Left renal pelvis (tissue), 4 donors: ENCODE measurements around the gene EIF4E2. TPM values are rescaled to one million over a fixed set of nuclear protein-coding genes. Genes with fewer than 3 reads are reported as not detected.

Experiments
- DNase-seq, 4 donors: peaks; one replicate each; pipeline ENCODE4 v3.0.0-alpha.2; 2013; ENCODE audit warnings: low read depth in 4 of 4, low spot score in 3 of 4
- polyA plus RNA-seq, 4 donors: library from polyadenylated mRNA; unstranded; fragments of 120-200 nt; gene quantifications; one replicate each; pipeline ENCODE4 v1.2.1, GENCODE V29; 2013; ENCODE audit not compliant: insufficient read length in 4 of 4

The EIF4E2 gene
- polyA plus RNA-seq, 4 donors = 96.4 to 110 (median 102) TPM

GRCh38 chr2:232535761-232536530 lies 14.5 kb upstream of the EIF4E2 start:
- no peak for DNase-seq

- no peak for DNase-seq
Observed at GRCh38 chr2:232537079-232537478, 13.4 kb upstream of the EIF4E2 start.

- no peak for DNase-seq
Observed at GRCh38 chr2:232537499-232537898, 13.0 kb upstream of the EIF4E2 start.

- no peak for DNase-seq
Observed at GRCh38 chr2:232538671-232539070, 11.8 kb upstream of the EIF4E2 start.

- no peak for DNase-seq
Observed at GRCh38 chr2:232539298-232540231, 10.9 kb upstream of the EIF4E2 start, which contains the start of gene CHRNG. Gene CHRNG (plus strand): TSS chr2:232539692. CDS start chr2:232539748, 56 bp downstream.

GRCh38 chr2:232540441-232541041 lies 9.9 kb upstream of the EIF4E2 start:
- no peak for DNase-seq

- DNase-seq = no peak
Observed at GRCh38 chr2:232541195-232541960, 9.1 kb upstream of the EIF4E2 start.

- no peak for DNase-seq
Observed at GRCh38 chr2:232541961-232542714, 8.4 kb upstream of the EIF4E2 start.

- DNase-seq = no peak
Observed at GRCh38 chr2:232542715-232543467, 7.6 kb upstream of the EIF4E2 start.

GRCh38 chr2:232543491-232543890 lies 7.0 kb upstream of the EIF4E2 start:
- no peak for DNase-seq

- DNase-seq = no peak
Observed at GRCh38 chr2:232543928-232544631, 6.4 kb upstream of the EIF4E2 start.

- no peak for DNase-seq
Observed at GRCh38 chr2:232544674-232545073, 5.8 kb upstream of the EIF4E2 start.

GRCh38 chr2:232545511-232546375 lies 4.7 kb upstream of the EIF4E2 start:
- no peak for DNase-seq

- DNase-seq = no peak
Observed at GRCh38 chr2:232547991-232548390, 2.5 kb upstream of the EIF4E2 start.

- no peak for DNase-seq
Observed at GRCh38 chr2:232549655-232550353, 685 bp upstream of the EIF4E2 start.

GRCh38 chr2:232551250-232551638 lies 755 bp downstream of the EIF4E2 start:
- DNase-seq = no peak

GRCh38 chr2:232551776-232552175 lies 1.3 kb downstream of the EIF4E2 start:
- DNase-seq = no peak
